Karpas-422 (cell line): ENCODE data around the gene SLC25A21. TPM values are rescaled to one million over a fixed set of nuclear protein-coding genes. Genes with fewer than 3 reads are reported as not detected.

Experiments used
- DNase-seq: peaks from one replicate; pipeline ENCODE4 v3.0.0-alpha.2; 2015
- H2AFZ ChIP-seq: fragments of 200-600 bp; sonication (generic); 2 replicates; pipeline ENCODE4 v1.6.1; 2014; ENCODE audit warnings: antibody characterized with exemption, low read length, mixed read lengths
- H3K27ac ChIP-seq: fragments of 200-600 bp; sonication (generic); 2 replicates; pipeline ENCODE4 v1.5.1; 2014; ENCODE audit warnings: mild to moderate bottlenecking, low read length, moderate library complexity
- H3K27me3 ChIP-seq: fragments of 200-600 bp; sonication (generic); 2 replicates; pipeline ENCODE4 v1.6.1; 2014; ENCODE audit warnings: low read length, mixed read lengths
- H3K36me3 ChIP-seq: fragments of 200-600 bp; sonication (generic); 2 replicates; pipeline ENCODE4 v1.6.1; 2014; ENCODE audit warnings: low read length, mixed read lengths; ENCODE audit not compliant: insufficient read depth
- H3K4me1 ChIP-seq: fragments of 200-600 bp; sonication (generic); 2 replicates; pipeline ENCODE4 v1.6.1; 2014; ENCODE audit warnings: mild to moderate bottlenecking, low read length, mixed read lengths
- H3K4me2 ChIP-seq: fragments of 200-600 bp; sonication (generic); 2 replicates; pipeline ENCODE4 v1.6.1; 2014; ENCODE audit warnings: low read length, low read depth, mild to moderate bottlenecking; ENCODE audit not compliant: poor library complexity, severe bottlenecking
- H3K4me3 ChIP-seq: fragments of 200-600 bp; sonication (generic); 2 replicates; pipeline ENCODE4 v1.5.1; 2014; ENCODE audit warnings: mild to moderate bottlenecking, antibody characterized with exemption, low read length, mixed read lengths
- H3K79me2 ChIP-seq: fragments of 200-600 bp; sonication (generic); 2 replicates; pipeline ENCODE4 v1.6.1; 2014; ENCODE audit warnings: mild to moderate bottlenecking, low read length, mixed read lengths
- H3K9ac ChIP-seq: fragments of 200-600 bp; sonication (generic); 2 replicates; pipeline ENCODE4 v1.6.0; 2014; ENCODE audit warnings: low read length
- H3K9me2 ChIP-seq: fragments of 200-600 bp; sonication (generic), shearing (Covaris generic); replicated peaks from 2 replicates; pipeline ENCODE4 v1.6.0; 2014; ENCODE audit warnings: mild to moderate bottlenecking, low read length, moderate library complexity; ENCODE audit not compliant: insufficient read depth
- H3K9me3 ChIP-seq: fragments of 300-700, 200-600 bp; sonication (generic); 2 replicates; pipeline ENCODE4 v1.6.1; 2014; ENCODE audit warnings: low read length, mixed read lengths
- H4K20me1 ChIP-seq: fragments of 200-600 bp; sonication (generic); 2 replicates; pipeline ENCODE4 v1.6.1; 2014; ENCODE audit warnings: mild to moderate bottlenecking, antibody characterized with exemption, low read length, low read depth; ENCODE audit not compliant: insufficient read depth
- total RNA-seq: library from RNA; depleted of rRNA; stranded (reverse); fragments of >200 nt; shearing (Covaris generic); gene quantifications from 2 replicates; pipeline ENCODE4 v1.2.3, GENCODE V29; 2014; ENCODE audit warnings: low replicate concordance

Gene SLC25A21
- total RNA-seq, 1 experiment from 2014 or later, result 1.5 TPM

- H3K79me2 ChIP-seq, result no peaks in the 10 kb centered on the region
- H3K9ac ChIP-seq, result no peak overlapping the region
- peaks cover 3% of the 10 kb centered on the region; the same call in 1 of the 2 replicates for H3K27me3 ChIP-seq
- H3K4me3 ChIP-seq, result no peak overlapping the region
- H3K27ac ChIP-seq, result no peak overlapping the region
- H3K4me2 ChIP-seq, result no peak overlapping the region
- no peaks in the 10 kb centered on the region for H3K36me3 ChIP-seq
- H3K9me3 ChIP-seq, result peaks cover 7% of the 10 kb centered on the region
- DNase-seq, result no peak
- H2AFZ ChIP-seq, result no peak overlapping the region
- no peaks in the 10 kb centered on the region for H3K9me2 ChIP-seq
- H3K4me1 ChIP-seq, result peaks cover 3% of the 10 kb centered on the region; the same call in 1 of the 2 replicates
- H4K20me1 ChIP-seq, result no peaks in the 10 kb centered on the region
Measured at GRCh38 chr14:37202812-37203211, 30.4 kb upstream of the SLC25A21 start.

- no peaks in the 10 kb centered on the region for H3K9me2 ChIP-seq
- H3K79me2 ChIP-seq, result no peaks in the 10 kb centered on the region
- DNase-seq, result no peak
- H3K27me3 ChIP-seq, result peaks cover 3% of the 10 kb centered on the region; the same call in 1 of the 2 replicates
- no peaks in the 10 kb centered on the region for H3K36me3 ChIP-seq
- no peak overlapping the region for H3K27ac ChIP-seq
- H3K9me3 ChIP-seq, result peaks cover 7% of the 10 kb centered on the region
- no peak overlapping the region for H3K4me2 ChIP-seq
- no peak overlapping the region for H3K4me3 ChIP-seq
- peaks cover 3% of the 10 kb centered on the region; the same call in 1 of the 2 replicates for H3K4me1 ChIP-seq
- H4K20me1 ChIP-seq, result no peaks in the 10 kb centered on the region
- H2AFZ ChIP-seq, result no peak overlapping the region
- no peak overlapping the region for H3K9ac ChIP-seq
Measured at GRCh38 chr14:37202265-37202664, 29.9 kb upstream of the SLC25A21 start.

GRCh38 chr14:37201724-37202123 lies 29.3 kb upstream of the SLC25A21 start:
- Histone ChIP-seq H3K36me3 (no peaks in the 10 kb centered on the region), H3K9me3 (peaks cover 7% of the 10 kb centered on the region), H3K4me3 (no peak overlapping the region), H3K9me2 (no peaks in the 10 kb centered on the region), H3K4me2 (no peak overlapping the region), H3K9ac (no peak overlapping the region), H3K79me2 (no peaks in the 10 kb centered on the region), H3K27me3 (no peaks in the 10 kb centered on the region), H4K20me1 (no peaks in the 10 kb centered on the region), H3K4me1 (peaks cover 3% of the 10 kb centered on the region; the same call in 1 of the 2 replicates), H3K27ac (no peak overlapping the region), H2AFZ (no peak overlapping the region)
- DNase-seq, result no peak

DNA sequence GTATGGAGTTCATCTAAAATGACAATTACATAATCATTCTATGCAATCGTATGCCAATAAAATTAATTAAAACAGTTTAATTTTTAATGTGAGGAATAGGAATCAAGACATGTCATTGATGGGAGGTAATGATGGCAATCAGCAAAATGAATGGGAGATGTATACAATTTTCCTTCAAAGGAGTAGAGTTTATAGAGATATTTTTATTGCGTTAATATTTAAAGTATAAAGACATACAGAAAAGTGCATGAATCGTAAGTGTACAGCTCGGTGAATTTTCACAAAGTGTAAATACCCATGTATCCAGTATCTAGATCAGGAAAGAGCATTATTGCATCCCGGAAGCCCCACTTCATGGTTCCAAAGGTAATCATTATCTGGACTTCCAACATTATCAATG lies 26.5 kb upstream of the SLC25A21 start:
- H4K20me1 ChIP-seq, result no peaks in the 10 kb centered on the region
- peaks cover 3% of the 10 kb centered on the region; the same call in 1 of the 2 replicates for H3K4me1 ChIP-seq
- no peaks in the 10 kb centered on the region for H3K9me3 ChIP-seq
- no peaks in the 10 kb centered on the region for H3K9me2 ChIP-seq
- no peak overlapping the region for H2AFZ ChIP-seq
- no peak overlapping the region for H3K9ac ChIP-seq
- DNase-seq, result no peak
- no peak overlapping the region for H3K4me3 ChIP-seq
- no peaks in the 10 kb centered on the region for H3K79me2 ChIP-seq
- no peak overlapping the region for H3K4me2 ChIP-seq
- H3K27ac ChIP-seq, result no peak overlapping the region
- H3K36me3 ChIP-seq, result no peaks in the 10 kb centered on the region
- H3K27me3 ChIP-seq, result no peaks in the 10 kb centered on the region

GRCh38 chr14:37198273-37198598 lies 25.8 kb upstream of the SLC25A21 start:
- Histone ChIP-seq H3K27ac (no peak overlapping the region), H3K27me3 (no peaks in the 10 kb centered on the region)

GRCh38 chr14:37197421-37198272 lies 25.2 kb upstream of the SLC25A21 start, which contains the start of gene MIPOL1:
Gene MIPOL1, plus strand, starts transcription at chr14:37197937. Its CDS starts 49,952 bp downstream, at chr14:37247889.
- no peaks in the 10 kb centered on the region for H3K9me3 ChIP-seq
- no peak for DNase-seq
- H2AFZ ChIP-seq, result no peak within 1 kb of the TSS
- H3K36me3 ChIP-seq, result no peaks in the 10 kb centered on the region
- no peaks in the 10 kb centered on the region for H3K9me2 ChIP-seq
- H3K4me3 ChIP-seq, result no peak within 1 kb of the TSS
- H3K27me3 ChIP-seq, result no peaks in the 10 kb centered on the region
- H3K79me2 ChIP-seq, result no peaks in the 10 kb centered on the region
- no peak within 1 kb of the TSS for H3K9ac ChIP-seq
- H3K4me1 ChIP-seq, result no peaks in the 10 kb centered on the region
- H3K27ac ChIP-seq, result no peak within 1 kb of the TSS
- H3K4me2 ChIP-seq, result no peak within 1 kb of the TSS
- H4K20me1 ChIP-seq, result no peaks in the 10 kb centered on the region

More at GRCh38 chr14:37198273-37198598, 25.8 kb upstream of the SLC25A21 start:
- H2AFZ ChIP-seq, result no peak overlapping the region
- no peak overlapping the region for H3K4me2 ChIP-seq
- no peak overlapping the region for H3K9ac ChIP-seq
- no peaks in the 10 kb centered on the region for H3K36me3 ChIP-seq
- DNase-seq, result no peak
- H3K4me1 ChIP-seq, result peaks cover under 1% of the 10 kb centered on the region; the same call in 1 of the 2 replicates
- H4K20me1 ChIP-seq, result no peaks in the 10 kb centered on the region
- no peaks in the 10 kb centered on the region for H3K9me3 ChIP-seq
- H3K79me2 ChIP-seq, result no peaks in the 10 kb centered on the region
- H3K4me3 ChIP-seq, result no peak overlapping the region
- H3K9me2 ChIP-seq, result no peaks in the 10 kb centered on the region

- no peak overlapping the region for H3K9ac ChIP-seq
Measured at GRCh38 chr14:37196604-37197420, 24.4 kb upstream of the SLC25A21 start.

DNA sequence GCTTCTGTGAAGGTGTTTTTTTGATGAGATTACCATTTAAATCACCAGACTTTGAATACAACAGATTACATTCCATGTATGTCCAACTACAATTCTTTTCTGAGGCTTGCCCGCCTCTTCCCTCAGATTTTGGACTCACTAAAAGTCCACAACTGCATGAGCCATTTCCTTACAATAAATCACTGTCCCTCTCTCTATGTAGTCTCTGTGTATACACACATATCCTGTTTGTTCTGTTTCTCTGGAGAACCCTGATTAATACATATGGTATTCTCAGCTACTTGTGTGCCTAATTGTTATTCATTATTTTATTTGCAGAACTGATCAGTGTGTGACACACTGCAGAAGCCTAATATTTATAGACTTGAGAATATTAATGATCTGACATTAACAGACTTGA lies 22.9 kb upstream of the SLC25A21 start:
- Histone ChIP-seq H3K9me3 (no peaks in the 10 kb centered on the region), H2AFZ (no peak overlapping the region), H3K4me1 (no peaks in the 10 kb centered on the region), H3K4me2 (no peak overlapping the region), H3K27me3 (no peaks in the 10 kb centered on the region), H3K79me2 (no peaks in the 10 kb centered on the region), H3K9me2 (no peaks in the 10 kb centered on the region), H3K36me3 (no peaks in the 10 kb centered on the region), H3K27ac (no peak overlapping the region), H3K4me3 (no peak overlapping the region), H4K20me1 (no peaks in the 10 kb centered on the region), H3K9ac (no peak overlapping the region)
- no peak for DNase-seq

More at GRCh38 chr14:37196604-37197420, 24.4 kb upstream of the SLC25A21 start:
- H3K27ac ChIP-seq, result no peak overlapping the region
- no peaks in the 10 kb centered on the region for H3K79me2 ChIP-seq
- no peak overlapping the region for H2AFZ ChIP-seq
- H3K4me1 ChIP-seq, result no peaks in the 10 kb centered on the region
- DNase-seq, result no peak
- H4K20me1 ChIP-seq, result no peaks in the 10 kb centered on the region
- H3K4me3 ChIP-seq, result no peak overlapping the region
- H3K4me2 ChIP-seq, result no peak overlapping the region
- H3K9me3 ChIP-seq, result no peaks in the 10 kb centered on the region
- no peaks in the 10 kb centered on the region for H3K9me2 ChIP-seq
- H3K27me3 ChIP-seq, result no peaks in the 10 kb centered on the region
- no peaks in the 10 kb centered on the region for H3K36me3 ChIP-seq
